GM10266 (cell line): ENCODE data around the gene KIAA2012.

Experiments
- DNase-seq: peaks from one replicate; pipeline ENCODE4 v3.0.0; 2012; ENCODE audit errors: extremely low spot score
- CTCF ChIP-seq: IDR thresholded peaks from 2 replicates; pipeline ENCODE4 v1.5.1; 2012; ENCODE audit warnings: mild to moderate bottlenecking, low read depth; ENCODE audit not compliant: control insufficient read depth, insufficient read depth; ENCODE audit errors: missing control alignments

Gene KIAA2012

GRCh38 chr2:202084265-202084664 lies 11.2 kb downstream of the KIAA2012 start:
- DNase-seq: no peak
- no peak for TF ChIP-seq CTCF

GRCh38 chr2:202088777-202089176 lies 15.7 kb downstream of the KIAA2012 start:
- no peak for DNase-seq
- TF ChIP-seq CTCF: no peak

- no peak for TF ChIP-seq CTCF
- DNase-seq: no peak
These were observed 17.5 kb downstream of the KIAA2012 start for GRCh38 chr2:202090530-202090929.

DNA sequence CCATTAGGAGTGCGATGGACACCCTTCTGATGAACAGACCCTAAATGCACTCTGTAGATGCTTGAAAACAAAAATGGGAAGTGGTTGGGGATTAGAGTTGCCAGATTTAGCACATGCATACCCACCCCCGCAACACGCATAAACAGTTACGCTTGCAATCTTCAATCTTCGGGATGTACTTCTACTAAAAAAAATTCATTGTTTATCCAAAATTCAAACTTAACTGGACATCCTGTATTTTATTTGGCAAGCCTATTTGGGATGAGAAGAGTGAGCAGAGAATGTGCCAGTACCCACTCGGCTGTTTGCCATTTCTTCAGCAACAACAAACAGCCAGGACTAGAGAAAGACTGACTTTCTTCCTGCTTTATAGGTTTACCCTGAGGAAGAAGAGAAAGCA lies 18.4 kb downstream of the KIAA2012 start:
- no peak for DNase-seq
- no peak for TF ChIP-seq CTCF

DNA sequence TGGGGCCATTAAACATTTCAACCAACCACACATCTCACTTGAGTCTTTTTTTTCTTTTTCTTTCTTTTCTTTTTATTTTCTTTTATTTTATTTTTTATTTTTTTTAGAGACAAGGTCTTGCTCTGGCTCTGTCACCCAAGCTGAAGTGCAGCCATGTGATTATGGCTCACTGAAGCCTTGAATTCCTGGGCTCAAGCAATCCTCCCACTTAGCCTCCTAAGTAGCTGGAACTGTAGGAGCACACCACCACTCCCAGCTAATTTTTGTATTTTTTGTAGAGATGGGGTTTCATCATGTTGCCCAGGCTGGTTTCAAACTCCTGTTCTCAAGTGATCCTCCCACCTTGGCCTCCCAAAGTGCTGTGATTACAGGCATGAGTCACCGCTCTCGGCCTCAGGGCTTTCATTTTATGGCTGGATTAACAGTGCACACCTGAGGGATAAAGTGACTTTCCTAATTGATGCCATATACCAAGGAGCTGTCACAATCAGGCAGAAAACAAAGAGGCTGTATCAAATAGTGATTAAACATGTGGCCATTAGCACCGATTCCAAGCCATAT lies 21.5 kb downstream of the KIAA2012 start:
- TF ChIP-seq CTCF: no peak
- no peak for DNase-seq

- DNase-seq: no peak
- no peak for TF ChIP-seq CTCF
These were observed 22.2 kb downstream of the KIAA2012 start for GRCh38 chr2:202095235-202095634.

DNA sequence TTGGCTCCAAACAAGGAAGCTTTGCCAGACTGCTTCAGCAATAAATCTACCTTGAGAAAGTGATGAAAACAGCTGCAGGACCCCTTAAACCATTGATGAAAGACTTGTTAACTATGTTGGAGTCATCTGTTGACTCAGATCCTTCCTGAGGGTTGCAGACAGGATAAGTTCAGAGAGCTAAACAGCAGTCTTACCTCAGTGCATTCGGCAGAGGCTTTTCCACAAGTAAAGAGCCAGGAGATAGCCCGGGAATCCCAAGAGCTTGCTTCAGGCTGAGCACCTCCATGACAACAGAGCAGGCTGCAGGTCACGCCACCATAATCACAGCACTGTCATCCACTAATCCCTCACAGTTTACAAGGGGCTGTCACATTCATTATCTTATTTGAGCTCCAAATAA lies 23.7 kb downstream of the KIAA2012 start:
- DNase-seq: no peak
- TF ChIP-seq CTCF: no peak
